Measurements from ENCODE around the gene BDNF. TPM values are rescaled to one million over a fixed set of nuclear protein-coding genes. Genes with fewer than 3 reads are reported as not detected.

BDNF gene
- 7.3 to 9.7 TPM (median 8.3 TPM) in 5 replicates for total RNA-seq (2022; extraction: Qiagen RNA extraction)

DNA sequence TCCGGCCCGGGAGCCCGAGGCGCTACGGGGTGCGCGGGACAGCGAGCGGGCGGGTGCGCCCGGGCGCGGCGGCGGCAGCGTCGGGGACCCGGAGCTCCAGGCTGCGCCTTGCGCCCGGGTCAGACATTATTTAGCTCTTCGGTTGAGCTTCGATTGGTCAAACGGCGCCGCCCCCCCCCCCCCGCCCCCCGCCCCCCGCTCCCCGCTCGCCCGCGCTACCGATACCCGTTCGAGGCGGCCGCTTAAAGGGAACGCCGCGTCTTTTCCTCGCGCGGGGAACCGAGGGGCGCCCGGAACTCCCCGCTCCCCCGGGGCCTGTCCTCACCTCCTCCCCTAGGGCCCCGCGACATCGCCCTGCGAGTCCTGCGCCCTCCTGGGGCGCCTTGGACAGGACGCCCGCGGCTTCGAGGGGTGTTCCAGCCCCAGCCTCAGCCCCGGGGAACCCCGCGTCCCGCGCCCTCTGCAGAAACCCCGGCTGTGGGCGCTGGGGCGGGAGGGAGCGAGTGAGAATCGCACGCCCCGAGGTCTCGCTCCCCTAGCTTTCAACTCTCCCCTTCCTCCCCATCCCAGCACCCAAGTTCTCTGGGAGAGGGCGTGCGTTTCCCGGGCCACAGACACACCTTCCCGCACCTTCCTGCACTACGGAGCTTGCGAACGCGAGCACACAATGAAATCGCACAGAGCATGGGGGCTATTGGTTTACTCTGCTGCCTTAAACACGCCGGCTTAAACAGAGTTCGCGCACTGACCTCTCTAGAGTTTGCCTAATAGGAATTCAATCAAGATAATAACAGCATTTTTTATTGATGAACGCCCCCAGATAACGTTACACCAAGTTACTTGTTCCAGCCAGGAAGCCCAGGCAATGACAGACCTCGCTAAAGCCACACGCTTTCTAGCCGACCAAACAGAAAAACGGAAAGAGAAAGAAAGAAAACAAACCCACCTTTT is at the start of gene BDNF:
Gene BDNF (minus strand): TSS at position 105 of the 951 bp plus-strand sequence. CDS start 41,891 bp downstream, outside the sequence.

Other genes starting within 250 kb of the BDNF start
- 31.7 to 40.0 TPM (median 37.5 TPM) in 5 replicates for gene LGR4, start 227.7 kb downstream of the BDNF start, total RNA-seq (2022; extraction: Qiagen RNA extraction)
- gene LIN7C, start 193.7 kb downstream of the BDNF start, total RNA-seq (2022; extraction: Qiagen RNA extraction) = 5.7 to 8.3 TPM (median 6.3 TPM) in 5 replicates